Ovary (tissue), 3 donors: ENCODE measurements around the gene PFN2.

Experiments
- EP300 ChIP-seq: sonication (generic); formaldehyde crosslinking; IDR thresholded peaks from one replicate; pipeline ENCODE4 v1.6.1; 2017; ENCODE audit warnings: antibody characterized with exemption
- POLR2A ChIP-seq: fragments of 450-650 bp; IDR thresholded peaks from one replicate; pipeline ENCODE4 v1.6.1; 2017; ENCODE audit warnings: antibody characterized with exemption, mild to moderate bottlenecking, moderate library complexity
- TF ChIP-seq, protein P1 (sequence below), 3 donors: fragments of 450-650 bp in 2 of 3; fragments of 200-600 bp in 1 of 3; IDR thresholded peaks; one replicate each; pipeline versions ENCODE4 v1.5.1 to v1.8.0; 2016 to 2022; ENCODE audit warnings: antibody characterized with exemption in 3 of 3, mild to moderate bottlenecking in 1 of 3
- donor health status: DM: no; HTN: no; CAD: no.

DNA sequence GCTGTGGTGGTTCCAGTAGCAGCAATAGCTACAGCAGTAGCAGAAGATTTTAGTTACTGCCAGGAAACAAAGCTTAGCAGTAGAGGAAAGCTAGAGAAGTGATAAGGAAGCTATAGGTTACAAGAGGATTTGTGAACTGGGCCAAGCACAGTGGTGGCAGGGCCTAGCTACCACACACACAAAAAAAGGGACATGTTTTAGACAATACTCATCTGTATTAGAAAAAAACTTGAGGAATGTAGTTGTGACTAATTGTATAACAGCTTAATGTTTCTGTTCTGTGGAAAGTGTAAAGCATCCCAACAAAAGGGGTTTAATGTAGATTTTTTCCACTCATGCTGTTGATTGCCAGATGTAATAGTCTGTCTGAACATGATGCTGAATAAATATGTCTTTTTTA is 29.9 kb upstream of the PFN2 start:
- TF ChIP-seq, protein P1, sequence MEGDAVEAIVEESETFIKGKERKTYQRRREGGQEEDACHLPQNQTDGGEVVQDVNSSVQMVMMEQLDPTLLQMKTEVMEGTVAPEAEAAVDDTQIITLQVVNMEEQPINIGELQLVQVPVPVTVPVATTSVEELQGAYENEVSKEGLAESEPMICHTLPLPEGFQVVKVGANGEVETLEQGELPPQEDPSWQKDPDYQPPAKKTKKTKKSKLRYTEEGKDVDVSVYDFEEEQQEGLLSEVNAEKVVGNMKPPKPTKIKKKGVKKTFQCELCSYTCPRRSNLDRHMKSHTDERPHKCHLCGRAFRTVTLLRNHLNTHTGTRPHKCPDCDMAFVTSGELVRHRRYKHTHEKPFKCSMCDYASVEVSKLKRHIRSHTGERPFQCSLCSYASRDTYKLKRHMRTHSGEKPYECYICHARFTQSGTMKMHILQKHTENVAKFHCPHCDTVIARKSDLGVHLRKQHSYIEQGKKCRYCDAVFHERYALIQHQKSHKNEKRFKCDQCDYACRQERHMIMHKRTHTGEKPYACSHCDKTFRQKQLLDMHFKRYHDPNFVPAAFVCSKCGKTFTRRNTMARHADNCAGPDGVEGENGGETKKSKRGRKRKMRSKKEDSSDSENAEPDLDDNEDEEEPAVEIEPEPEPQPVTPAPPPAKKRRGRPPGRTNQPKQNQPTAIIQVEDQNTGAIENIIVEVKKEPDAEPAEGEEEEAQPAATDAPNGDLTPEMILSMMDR (IDR thresholded peaks at IDR 0.05), result no peak
- no peak for TF ChIP-seq POLR2A
- no peak for TF ChIP-seq EP300
